ENCODE measurements around the gene SLCO4A1.

GRCh38 chr20:62620625-62621024 is 21.7 kb upstream of the SLCO4A1 start:
- TF ChIP-seq POLR2A (IDR thresholded peaks at IDR 0.05; ENCODE audit: low read length) (no peak), GATA1 (IDR thresholded peaks at IDR 0.05; ENCODE audit: low read depth, low read length) (no peak)
